Stimulated activated naive CD8-positive, alpha-beta T cell treated with anti-CD3 and anti-CD28 coated beads, Interleukin-15, Interleukin-2, amounts not matched to agents 100 ng/mL and 50 ng/mL, for 24 hours (primary cell): ENCODE measurements around the gene CRHR1.

ENCODE experiments used
- H3K27ac Mint-ChIP-seq: one replicate; pipeline ENCODE4 v1.8.0; 2021; ENCODE audit warnings: mild to moderate bottlenecking, mixed read lengths
- H3K27me3 Mint-ChIP-seq: one replicate; pipeline ENCODE4 v1.8.0; 2021; ENCODE audit warnings: mixed read lengths
- H3K36me3 Mint-ChIP-seq: one replicate; pipeline ENCODE4 v1.8.0; 2021; ENCODE audit warnings: low read depth, mixed read lengths
- H3K4me1 Mint-ChIP-seq: one replicate; pipeline ENCODE4 v1.8.0; 2021; ENCODE audit warnings: low read depth, mixed read lengths
- H3K4me3 Mint-ChIP-seq: one replicate; pipeline ENCODE4 v1.8.0; 2021; ENCODE audit warnings: mild to moderate bottlenecking, mixed read lengths
- H3K9me3 Mint-ChIP-seq: one replicate; pipeline ENCODE4 v1.8.0; 2021; ENCODE audit warnings: mixed read lengths

The CRHR1 gene

DNA sequence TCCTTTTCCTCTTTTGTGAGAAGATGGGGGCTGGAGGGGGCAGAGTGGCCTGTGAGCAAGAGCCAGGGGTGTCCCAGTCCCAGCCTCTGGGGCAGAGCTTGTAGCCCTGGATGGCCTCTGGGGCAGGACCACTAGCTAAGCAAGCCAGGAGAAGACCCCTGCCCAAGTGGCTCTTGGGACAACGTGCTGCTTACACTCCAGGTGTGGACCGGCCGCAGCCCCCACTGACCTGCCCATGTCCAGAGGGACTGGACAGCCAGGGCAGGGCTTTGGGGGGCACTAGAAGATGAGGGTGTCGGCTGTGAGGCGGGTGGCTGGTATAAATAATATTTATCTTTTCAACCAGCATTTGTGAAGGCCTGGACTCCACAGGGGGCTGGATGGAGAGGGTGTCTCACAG is 51.4 kb downstream of the CRHR1 start:
- Mint-ChIP-seq H3K9me3 (no peaks in the 10 kb centered on the region), H3K27ac (no peak overlapping the region), H3K4me3 (no peak overlapping the region), H3K27me3 (no peaks in the 10 kb centered on the region), H3K36me3 (no peaks in the 10 kb centered on the region), H3K4me1 (no peaks in the 10 kb centered on the region)

DNA sequence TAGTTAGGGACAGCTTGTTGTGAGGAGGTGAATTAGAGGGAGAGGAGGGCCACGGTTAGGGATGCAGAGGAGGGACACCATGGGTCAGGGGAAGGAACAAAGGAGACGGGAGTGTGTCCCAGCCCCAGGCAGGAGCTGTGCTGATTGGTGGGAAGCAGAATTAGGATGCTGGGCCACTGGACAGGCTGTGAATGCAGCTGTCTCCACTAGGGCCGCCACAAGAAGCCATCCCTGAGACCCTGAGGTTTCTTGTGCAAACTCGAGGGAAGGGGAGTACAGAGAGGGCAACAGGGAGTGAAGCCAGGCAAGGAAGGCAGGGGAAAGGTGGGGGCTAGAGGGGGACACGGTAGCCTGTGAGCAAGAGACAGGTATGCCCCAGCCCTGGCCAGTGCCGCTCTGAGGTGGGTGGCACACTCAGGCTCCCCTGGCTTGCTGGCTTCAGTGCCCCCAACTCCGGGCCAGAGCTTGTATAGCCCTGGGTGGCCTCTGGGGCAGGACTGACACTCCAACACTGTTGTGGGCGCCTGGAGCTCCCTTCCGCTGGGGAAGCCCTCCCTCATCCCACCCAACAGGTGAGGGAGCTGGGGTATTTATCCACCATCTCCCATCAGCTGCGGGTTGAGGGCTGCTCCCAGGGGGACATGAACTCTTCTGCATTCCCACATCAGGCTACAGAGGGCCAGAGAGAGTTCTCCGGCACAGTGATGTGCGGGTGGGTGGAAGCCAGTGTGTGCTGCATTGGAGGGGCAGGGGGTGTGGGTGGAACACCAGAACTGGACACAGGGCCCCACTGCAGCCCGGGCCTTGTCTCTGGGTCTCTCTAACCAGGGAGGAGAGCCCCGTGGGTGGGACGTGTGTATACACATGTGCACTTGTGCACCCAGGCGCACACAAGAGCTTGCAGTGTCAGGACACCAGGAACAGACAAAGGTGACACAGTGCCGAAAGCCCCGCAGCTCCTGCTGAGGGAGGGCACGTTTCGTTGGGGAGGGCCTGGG is 52.2 kb downstream of the CRHR1 start:
- Mint-ChIP-seq H3K27me3 (no peaks in the 10 kb centered on the region), H3K4me1 (no peaks in the 10 kb centered on the region), H3K4me3 (no peak overlapping the region)

DNA sequence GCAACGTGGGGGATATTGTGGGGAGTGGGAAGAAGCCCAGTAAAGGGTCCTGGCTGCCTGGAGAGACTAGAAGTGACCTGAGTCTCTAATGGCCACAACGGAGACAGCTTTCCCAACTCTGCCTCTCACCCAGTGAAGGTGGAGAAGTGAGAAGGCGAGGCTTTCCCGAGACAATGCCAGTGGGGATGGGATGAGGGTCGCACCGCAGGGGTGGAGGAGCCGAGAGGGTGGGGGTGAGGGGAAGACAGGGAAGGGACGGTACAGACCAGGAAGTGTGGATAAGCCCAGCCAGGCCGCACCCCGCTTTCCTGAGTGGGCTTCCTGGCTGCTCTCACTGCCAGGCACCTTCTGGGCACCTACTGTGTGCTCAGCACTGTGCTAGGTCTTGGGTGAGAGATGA is 53.1 kb downstream of the CRHR1 start:
- no peak overlapping the region for H3K27ac Mint-ChIP-seq
- H3K9me3 Mint-ChIP-seq: no peaks in the 10 kb centered on the region
- no peaks in the 10 kb centered on the region for H3K27me3 Mint-ChIP-seq
- H3K4me3 Mint-ChIP-seq: no peak overlapping the region
- H3K36me3 Mint-ChIP-seq: no peaks in the 10 kb centered on the region
- no peaks in the 10 kb centered on the region for H3K4me1 Mint-ChIP-seq

More for the DNA sequence above, 52.2 kb downstream of the CRHR1 start:
- H3K9me3 Mint-ChIP-seq: no peaks in the 10 kb centered on the region
- H3K27ac Mint-ChIP-seq: no peak overlapping the region
- H3K36me3 Mint-ChIP-seq: no peaks in the 10 kb centered on the region

DNA sequence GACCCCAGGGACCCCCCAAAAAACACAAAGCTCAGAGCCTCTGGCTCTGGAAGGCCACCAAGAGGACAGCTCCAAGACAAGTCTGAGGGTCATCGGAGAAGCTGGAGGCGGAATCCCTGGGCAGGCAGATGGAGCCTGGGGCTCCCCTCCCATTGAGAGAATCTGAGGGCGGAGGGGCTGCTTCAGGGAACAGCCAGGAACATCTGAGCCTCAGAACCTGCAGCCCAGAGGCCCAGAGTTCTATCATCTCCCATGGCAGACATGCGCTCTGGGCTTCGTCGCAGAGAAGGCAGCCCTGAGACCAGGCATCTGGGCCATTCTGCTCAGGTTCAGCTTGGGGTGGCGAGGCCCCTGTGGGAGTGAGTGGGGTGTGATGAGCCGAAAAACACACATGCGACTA is 53.5 kb downstream of the CRHR1 start:
- Mint-ChIP-seq H3K27ac (no peak overlapping the region), H3K27me3 (no peaks in the 10 kb centered on the region)

DNA sequence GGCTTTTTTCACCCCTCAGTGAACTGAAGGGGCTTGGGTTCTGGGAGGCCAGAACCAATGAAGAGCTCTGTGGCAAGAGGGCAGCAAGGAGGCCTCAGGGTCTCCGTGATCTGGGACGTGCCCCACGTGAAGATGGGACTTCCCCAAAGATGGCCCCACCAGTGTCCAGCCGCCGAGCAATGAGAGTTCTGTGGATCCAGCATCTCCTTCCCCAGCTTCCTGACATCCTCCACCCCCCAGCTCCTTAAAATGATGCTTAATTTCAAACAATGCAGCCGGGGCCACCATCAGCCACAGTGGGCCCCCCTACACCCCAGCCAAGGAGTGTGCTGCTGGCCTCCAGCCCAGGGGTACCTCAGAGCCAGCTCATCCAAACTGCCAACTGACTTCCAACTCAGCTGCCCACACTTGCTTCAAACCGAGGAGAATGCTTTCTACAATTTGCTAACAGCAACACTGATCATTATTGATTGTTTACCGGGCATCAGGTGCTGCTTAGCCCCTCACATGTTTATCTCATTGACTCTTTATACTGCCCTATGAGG is 54.7 kb downstream of the CRHR1 start:
- Mint-ChIP-seq H3K36me3 (no peaks in the 10 kb centered on the region), H3K4me3 (no peak overlapping the region), H3K9me3 (no peaks in the 10 kb centered on the region), H3K27me3 (no peaks in the 10 kb centered on the region), H3K27ac (no peak overlapping the region), H3K4me1 (no peaks in the 10 kb centered on the region)

More for the DNA sequence above, 53.5 kb downstream of the CRHR1 start:
- no peak overlapping the region for H3K4me3 Mint-ChIP-seq
- no peaks in the 10 kb centered on the region for H3K36me3 Mint-ChIP-seq
- no peaks in the 10 kb centered on the region for H3K9me3 Mint-ChIP-seq
- H3K4me1 Mint-ChIP-seq: no peaks in the 10 kb centered on the region

DNA sequence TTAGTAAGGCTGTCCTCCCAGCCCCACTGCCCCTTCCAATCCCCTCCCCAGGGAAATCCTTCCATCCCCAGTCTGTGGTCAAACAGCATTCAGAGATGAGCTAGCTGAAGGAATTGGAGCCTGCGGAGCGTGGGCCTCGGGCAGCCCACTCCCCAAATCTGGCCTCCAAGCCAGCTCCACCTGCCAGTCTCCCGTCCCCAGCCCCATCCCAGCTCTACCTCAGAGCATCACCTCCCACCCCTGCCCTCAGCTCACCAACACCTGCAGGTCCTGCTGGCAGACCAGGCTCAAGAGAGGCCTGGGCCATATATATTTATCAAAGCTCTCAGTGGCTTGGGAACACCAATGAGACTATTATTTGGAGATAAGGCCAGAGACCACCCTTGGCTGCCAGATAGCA is 55.3 kb downstream of the CRHR1 start:
- Mint-ChIP-seq H3K27me3 (no peaks in the 10 kb centered on the region), H3K9me3 (no peaks in the 10 kb centered on the region), H3K36me3 (no peaks in the 10 kb centered on the region), H3K4me1 (no peaks in the 10 kb centered on the region), H3K27ac (no peak overlapping the region), H3K4me3 (no peak overlapping the region)

DNA sequence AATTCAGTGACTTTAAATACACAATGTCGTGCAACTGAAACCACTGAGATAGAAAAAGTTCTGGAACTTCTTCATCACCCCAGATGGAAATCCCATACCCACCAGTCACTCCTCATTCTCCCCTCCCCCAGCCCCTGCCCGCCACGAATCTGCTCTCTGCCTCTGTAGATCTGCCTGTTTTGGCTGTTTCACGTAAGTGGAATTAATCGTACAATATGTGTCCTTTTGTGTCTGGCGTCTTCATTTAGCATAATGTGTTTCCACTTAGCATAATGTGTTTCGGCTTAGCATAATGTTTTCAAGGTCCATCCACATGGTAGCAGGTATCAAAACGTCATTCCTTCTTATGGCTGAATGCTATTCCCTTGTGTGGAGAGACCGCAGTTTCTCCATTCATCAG is 57.1 kb downstream of the CRHR1 start:
- no peak overlapping the region for H3K27ac Mint-ChIP-seq
- no peaks in the 10 kb centered on the region for H3K27me3 Mint-ChIP-seq
- no peaks in the 10 kb centered on the region for H3K9me3 Mint-ChIP-seq
- no peaks in the 10 kb centered on the region for H3K4me1 Mint-ChIP-seq
- H3K36me3 Mint-ChIP-seq: no peaks in the 10 kb centered on the region
- no peak overlapping the region for H3K4me3 Mint-ChIP-seq

DNA sequence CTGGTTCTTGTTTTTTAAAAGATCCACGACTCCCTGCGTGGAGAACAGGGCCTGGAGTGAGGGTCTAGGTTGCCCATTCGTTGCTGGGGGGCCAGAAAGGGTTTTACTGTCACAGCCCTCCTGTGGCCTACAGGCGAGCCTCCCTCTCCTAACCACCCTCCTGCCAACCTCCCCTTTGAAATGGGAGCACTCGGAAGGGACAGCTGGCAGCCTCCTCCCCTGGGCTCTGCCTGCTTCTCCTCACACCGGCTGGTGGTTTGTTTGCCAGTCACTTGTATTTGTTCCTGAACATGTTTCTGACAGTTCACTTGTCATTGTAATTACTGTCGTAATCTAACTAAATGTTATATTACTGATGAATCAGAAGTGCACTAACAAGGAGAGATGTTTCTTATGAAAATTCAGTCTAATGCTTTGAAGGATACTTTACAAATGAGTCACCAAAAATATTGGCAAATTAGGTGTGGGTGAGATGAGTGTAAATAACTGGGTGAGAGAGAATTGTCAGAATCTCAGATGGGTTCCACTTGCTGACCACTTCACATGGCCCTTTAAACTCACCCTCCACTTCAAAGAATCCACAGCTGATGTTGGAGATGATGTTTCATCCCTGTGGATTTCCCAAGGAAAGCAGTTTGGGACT is 57.9 kb downstream of the CRHR1 start:
- H3K4me1 Mint-ChIP-seq: no peaks in the 10 kb centered on the region
- no peaks in the 10 kb centered on the region for H3K36me3 Mint-ChIP-seq
- no peak overlapping the region for H3K4me3 Mint-ChIP-seq
- no peaks in the 10 kb centered on the region for H3K9me3 Mint-ChIP-seq
- H3K27ac Mint-ChIP-seq: no peak overlapping the region
- H3K27me3 Mint-ChIP-seq: no peaks in the 10 kb centered on the region

DNA sequence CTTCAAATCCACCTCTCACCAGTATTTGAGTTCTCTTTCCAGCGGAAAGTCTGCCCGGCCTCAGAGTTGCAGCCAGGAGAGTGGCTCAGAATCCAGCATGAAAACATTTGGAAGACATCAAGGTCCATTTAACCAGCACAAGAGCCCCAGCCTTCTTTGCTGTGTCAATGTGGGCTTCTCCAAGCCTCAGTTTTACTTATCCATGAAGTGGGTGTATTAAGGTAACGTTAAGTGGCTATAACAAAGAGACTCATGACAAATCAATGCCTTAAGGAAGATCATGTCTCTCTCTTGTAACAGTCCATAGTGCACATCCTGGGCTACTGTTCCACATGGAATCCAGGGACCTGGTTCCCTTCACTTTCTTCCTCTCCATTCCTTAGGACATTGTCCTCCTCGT is 59.6 kb downstream of the CRHR1 start:
- no peak overlapping the region for H3K4me3 Mint-ChIP-seq
- H3K27me3 Mint-ChIP-seq: no peaks in the 10 kb centered on the region
- H3K4me1 Mint-ChIP-seq: no peaks in the 10 kb centered on the region
- no peak overlapping the region for H3K27ac Mint-ChIP-seq
- H3K9me3 Mint-ChIP-seq: no peaks in the 10 kb centered on the region
- H3K36me3 Mint-ChIP-seq: no peaks in the 10 kb centered on the region

DNA sequence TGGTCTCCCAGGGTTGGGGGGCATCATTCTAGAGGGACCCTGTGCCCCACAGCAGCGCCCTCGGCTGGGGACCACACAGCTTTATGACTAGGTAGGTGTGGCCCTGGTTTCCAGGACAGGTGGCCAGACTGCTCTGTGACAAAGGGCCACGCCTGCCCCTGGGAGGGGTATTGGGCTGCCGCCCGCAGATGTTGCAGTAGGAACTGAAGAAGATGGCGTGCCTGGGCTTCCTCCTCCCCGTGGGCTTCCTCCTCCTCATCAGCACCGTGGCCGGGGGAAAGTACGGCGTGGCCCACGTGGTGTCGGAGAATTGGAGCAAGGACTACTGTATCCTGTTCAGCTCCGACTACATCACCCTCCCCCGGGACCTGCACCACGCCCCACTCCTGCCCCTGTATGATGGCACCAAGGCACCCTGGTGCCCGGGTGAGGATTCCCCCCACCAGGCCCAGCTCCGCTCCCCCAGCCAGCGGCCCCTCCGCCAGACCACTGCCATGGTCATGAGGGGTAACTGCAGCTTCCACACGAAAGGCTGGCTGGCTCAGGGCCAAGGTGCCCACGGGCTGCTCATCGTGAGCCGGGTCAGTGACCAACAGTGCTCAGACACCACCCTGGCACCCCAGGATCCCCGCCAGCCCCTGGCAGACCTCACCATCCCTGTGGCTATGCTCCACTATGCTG is 60.7 kb downstream of the CRHR1 start, which contains the start of gene SPPL2C:
Gene SPPL2C (plus strand): TSS at position 187 of the 681 bp plus-strand sequence. CDS start 26 bp downstream, at position 213.
- no peak within 1 kb of the TSS for H3K27ac Mint-ChIP-seq
- no peaks in the 10 kb centered on the region for H3K27me3 Mint-ChIP-seq
- H3K36me3 Mint-ChIP-seq: no peaks in the 10 kb centered on the region
- H3K9me3 Mint-ChIP-seq: no peaks in the 10 kb centered on the region
- H3K4me1 Mint-ChIP-seq: no peaks in the 10 kb centered on the region
- no peak within 1 kb of the TSS for H3K4me3 Mint-ChIP-seq

DNA sequence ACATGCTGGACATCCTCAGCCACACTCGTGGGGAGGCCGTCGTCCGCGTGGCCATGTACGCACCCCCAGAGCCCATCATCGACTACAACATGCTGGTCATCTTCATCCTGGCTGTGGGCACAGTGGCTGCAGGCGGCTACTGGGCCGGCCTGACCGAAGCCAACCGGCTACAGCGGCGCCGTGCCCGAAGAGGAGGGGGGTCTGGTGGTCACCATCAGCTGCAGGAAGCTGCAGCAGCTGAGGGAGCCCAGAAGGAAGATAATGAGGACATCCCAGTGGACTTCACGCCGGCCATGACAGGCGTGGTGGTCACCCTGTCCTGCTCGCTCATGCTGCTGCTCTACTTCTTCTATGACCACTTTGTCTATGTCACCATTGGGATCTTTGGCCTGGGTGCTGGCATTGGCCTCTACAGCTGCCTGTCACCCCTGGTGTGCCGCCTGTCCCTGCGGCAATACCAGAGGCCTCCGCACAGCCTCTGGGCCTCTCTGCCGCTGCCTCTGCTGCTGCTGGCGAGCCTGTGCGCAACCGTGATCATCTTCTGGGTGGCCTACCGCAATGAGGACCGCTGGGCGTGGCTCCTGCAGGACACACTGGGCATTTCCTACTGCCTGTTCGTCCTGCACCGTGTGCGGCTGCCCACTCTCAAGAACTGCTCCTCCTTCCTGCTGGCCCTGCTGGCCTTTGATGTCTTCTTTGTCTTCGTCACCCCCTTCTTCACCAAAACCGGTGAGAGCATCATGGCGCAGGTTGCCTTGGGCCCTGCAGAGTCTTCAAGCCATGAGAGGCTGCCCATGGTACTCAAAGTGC is 61.5 kb downstream of the CRHR1 start:
- Mint-ChIP-seq H3K4me3 (no peak overlapping the region), H3K9me3 (no peaks in the 10 kb centered on the region), H3K4me1 (no peaks in the 10 kb centered on the region), H3K36me3 (no peaks in the 10 kb centered on the region), H3K27me3 (no peaks in the 10 kb centered on the region), H3K27ac (no peak overlapping the region)

DNA sequence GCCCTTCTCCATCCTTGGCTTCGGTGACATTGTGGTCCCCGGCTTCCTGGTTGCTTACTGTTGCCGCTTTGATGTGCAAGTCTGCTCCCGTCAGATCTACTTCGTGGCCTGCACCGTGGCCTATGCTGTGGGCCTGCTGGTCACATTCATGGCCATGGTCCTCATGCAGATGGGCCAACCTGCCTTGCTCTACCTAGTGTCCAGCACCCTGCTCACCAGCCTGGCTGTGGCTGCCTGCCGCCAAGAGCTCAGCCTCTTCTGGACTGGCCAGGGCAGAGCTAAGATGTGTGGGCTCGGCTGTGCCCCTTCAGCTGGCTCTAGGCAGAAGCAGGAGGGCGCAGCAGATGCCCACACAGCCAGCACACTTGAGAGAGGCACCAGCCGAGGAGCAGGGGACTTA is 62.1 kb downstream of the CRHR1 start:
- Mint-ChIP-seq H3K4me3 (no peak overlapping the region), H3K27me3 (no peaks in the 10 kb centered on the region), H3K9me3 (no peaks in the 10 kb centered on the region), H3K4me1 (no peaks in the 10 kb centered on the region), H3K36me3 (no peaks in the 10 kb centered on the region), H3K27ac (no peak overlapping the region)

DNA sequence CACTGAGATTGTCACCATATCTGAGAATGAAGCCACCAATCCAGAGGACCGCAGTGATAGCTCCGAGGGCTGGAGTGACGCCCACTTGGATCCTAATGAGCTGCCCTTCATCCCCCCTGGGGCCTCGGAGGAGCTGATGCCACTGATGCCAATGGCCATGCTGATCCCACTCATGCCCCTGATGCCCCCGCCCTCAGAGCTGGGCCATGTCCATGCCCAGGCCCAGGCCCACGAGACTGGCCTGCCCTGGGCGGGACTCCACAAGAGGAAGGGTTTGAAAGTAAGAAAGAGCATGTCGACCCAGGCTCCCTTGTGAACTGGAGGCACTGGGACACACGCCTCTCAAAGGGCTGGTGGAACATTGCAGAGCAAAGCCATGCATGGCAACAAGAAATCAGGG is 62.5 kb downstream of the CRHR1 start:
- H3K36me3 Mint-ChIP-seq: no peaks in the 10 kb centered on the region
- no peaks in the 10 kb centered on the region for H3K27me3 Mint-ChIP-seq
- no peaks in the 10 kb centered on the region for H3K9me3 Mint-ChIP-seq
- H3K4me1 Mint-ChIP-seq: no peaks in the 10 kb centered on the region
- H3K4me3 Mint-ChIP-seq: no peak overlapping the region
- H3K27ac Mint-ChIP-seq: no peak overlapping the region

DNA sequence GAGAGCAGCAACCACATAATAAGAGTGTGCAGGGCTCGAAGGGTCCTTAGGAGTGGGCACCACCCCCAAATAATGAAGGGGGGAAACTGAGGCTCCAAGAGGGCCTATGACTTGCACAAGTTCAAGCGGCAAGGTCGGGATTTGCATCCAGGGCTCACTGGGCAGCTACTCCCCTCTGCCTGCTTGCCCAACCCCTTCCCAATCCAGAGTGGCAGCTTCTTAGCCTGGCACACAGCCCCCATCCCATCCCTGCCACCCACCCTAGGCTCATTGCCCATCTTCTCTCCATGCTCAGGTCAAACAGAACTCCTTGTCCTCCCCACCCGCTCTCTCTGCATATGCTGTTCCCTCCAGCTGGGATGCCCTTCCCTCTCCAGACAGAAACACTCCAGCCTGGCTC is 63.0 kb downstream of the CRHR1 start:
- no peak overlapping the region for H3K27ac Mint-ChIP-seq
- H3K4me1 Mint-ChIP-seq: no peaks in the 10 kb centered on the region
- H3K27me3 Mint-ChIP-seq: peaks cover 4% of the 10 kb centered on the region
- H3K9me3 Mint-ChIP-seq: no peaks in the 10 kb centered on the region
- no peak overlapping the region for H3K4me3 Mint-ChIP-seq
- H3K36me3 Mint-ChIP-seq: no peaks in the 10 kb centered on the region
